Measurements from ENCODE around the gene SAMD8. TPM values are rescaled to one million over a fixed set of nuclear protein-coding genes. Genes with fewer than 3 reads are reported as not detected.

Gene SAMD8
- total and polyA plus RNA-seq, 2 of the 8 experiments (the other 6 are each of a cell fraction or from before 2014, with no cell fraction given) = 11.7 to 20.9 TPM

GRCh38 chr10:75176046-75176445 is 64.6 kb downstream of the SAMD8 start (continued):
- no peak for TF ChIP-seq CEBPB (IDR thresholded peaks at IDR 0.05; ENCODE audit: low read depth, low read length)
- TF ChIP-seq TCF12 (IDR thresholded peaks at IDR 0.05; ENCODE audit: low read depth, low read length) = no peak
- no peak for TF ChIP-seq NANOG (IDR thresholded peaks at IDR 0.05; ENCODE audit: insufficient read depth, low read depth, low read length, poor library complexity, severe bottlenecking)
- no peak for TF ChIP-seq TBP (IDR thresholded peaks at IDR 0.05; ENCODE audit: low read depth, low read length)
- TF ChIP-seq RXRA (IDR thresholded peaks at IDR 0.05; ENCODE audit: insufficient read depth, low read depth, low read length) = no peak

Measured in H1 (cell line).